PC-9 (cell line): ENCODE results near the gene PDIA5.

ENCODE experiments used
- CTCF ChIP-seq: fragments of 200-600 bp; sonication (generic); conservative IDR thresholded peaks from 2 replicates; pipeline ENCODE4 v1.6.1; 2017; ENCODE audit warnings: mixed run types, antibody characterized with exemption, mild to moderate bottlenecking, moderate library complexity
- EZH2 ChIP-seq: fragments of 200-600 bp; sonication (generic); IDR thresholded peaks from 2 replicates; pipeline ENCODE4 v1.8.0; 2017; ENCODE audit warnings: antibody characterized with exemption, low read depth

GRCh38 chr3:123072152-123072551 lies 5.3 kb downstream of the PDIA5 start:
- TF ChIP-seq CTCF (no peak), EZH2 (no peak)
